GM19372 (cell line): Measurements from ENCODE around the gene FBXL15.

Source experiments
- ATAC-seq: cut with Tn5 transposase; IDR thresholded peaks from one replicate; pipeline ENCODE4 v1.9.1; 2021; ENCODE audit warnings: mild to moderate bottlenecking, low read depth, moderate library complexity; ENCODE audit not compliant: unreplicated experiment

Gene FBXL15

GRCh38 chr10:102397222-102398171 lies 23.1 kb upstream of the FBXL15 start:
- no peak for ATAC-seq

DNA sequence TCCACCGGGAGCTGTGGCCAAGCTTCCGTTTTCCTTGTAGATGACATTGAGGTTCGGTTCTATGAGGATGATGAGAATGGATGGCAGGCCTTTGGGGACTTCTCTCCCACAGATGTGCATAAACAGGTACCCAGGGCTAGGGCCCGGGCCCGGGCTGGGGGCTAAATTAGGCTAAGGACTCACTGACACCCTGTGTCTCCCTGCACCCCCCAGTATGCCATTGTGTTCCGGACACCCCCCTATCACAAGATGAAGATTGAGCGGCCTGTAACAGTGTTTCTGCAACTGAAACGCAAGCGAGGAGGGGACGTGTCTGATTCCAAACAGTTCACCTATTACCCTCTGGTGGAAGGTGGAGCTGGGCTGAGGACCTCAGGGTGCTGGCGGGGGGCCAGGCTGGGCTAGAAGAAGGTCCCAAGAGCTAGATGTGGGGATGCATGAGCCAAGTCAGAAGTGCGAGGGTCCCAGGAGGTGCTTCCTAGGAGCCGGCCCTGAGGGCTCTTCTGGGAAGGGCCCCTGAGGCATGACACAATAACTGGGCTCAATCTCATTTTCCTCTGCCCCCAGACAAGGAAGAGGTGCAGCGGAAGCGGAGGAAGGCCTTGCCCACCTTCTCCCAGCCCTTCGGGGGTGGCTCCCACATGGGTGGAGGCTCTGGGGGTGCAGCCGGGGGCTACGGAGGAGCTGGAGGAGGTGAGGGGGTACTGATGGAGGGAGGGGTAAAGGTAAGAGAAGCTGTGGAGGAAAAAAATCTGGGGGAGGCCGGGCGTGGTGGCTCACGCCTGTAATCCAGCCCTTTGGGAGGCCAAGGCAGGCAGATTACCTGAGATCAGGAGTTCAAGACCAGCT lies 22.2 kb upstream of the FBXL15 start:
- ATAC-seq = no peak

- peak; percentile 40 for ATAC-seq
These were observed 21.2 kb upstream of the FBXL15 start for GRCh38 chr10:102399217-102400021.

GRCh38 chr10:102400076-102400475 lies 20.6 kb upstream of the FBXL15 start:
- ATAC-seq = no peak

DNA sequence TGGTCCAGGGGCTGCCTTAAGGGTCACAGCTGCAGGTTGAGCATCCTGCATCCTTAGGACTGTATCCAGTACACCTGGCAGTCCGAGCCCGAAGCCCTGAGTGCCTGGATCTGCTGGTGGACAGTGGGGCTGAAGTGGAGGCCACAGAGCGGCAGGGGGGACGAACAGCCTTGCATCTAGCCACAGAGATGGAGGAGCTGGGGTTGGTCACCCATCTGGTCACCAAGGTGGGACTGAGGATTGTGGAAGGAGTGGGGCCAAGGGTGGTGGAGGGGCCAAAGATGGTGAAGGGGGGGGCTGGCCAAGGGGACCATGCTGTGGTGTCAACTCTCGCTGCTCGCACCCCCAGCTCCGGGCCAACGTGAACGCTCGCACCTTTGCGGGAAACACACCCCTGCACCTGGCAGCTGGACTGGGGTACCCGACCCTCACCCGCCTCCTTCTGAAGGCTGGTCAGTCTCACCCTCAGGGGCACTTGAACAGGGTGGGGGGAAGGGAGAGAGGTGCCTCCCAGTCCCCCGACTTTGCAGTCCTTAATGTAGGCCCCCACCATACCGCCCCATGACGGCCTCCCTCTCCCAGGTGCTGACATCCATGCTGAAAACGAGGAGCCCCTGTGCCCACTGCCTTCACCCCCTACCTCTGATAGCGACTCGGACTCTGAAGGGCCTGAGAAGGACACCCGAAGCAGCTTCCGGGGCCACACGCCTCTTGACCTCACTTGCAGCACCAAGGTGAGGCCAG lies 19.9 kb upstream of the FBXL15 start:
- ATAC-seq = no peak

- no peak for ATAC-seq
These were observed 19.3 kb upstream of the FBXL15 start for GRCh38 chr10:102401342-102401654.

DNA sequence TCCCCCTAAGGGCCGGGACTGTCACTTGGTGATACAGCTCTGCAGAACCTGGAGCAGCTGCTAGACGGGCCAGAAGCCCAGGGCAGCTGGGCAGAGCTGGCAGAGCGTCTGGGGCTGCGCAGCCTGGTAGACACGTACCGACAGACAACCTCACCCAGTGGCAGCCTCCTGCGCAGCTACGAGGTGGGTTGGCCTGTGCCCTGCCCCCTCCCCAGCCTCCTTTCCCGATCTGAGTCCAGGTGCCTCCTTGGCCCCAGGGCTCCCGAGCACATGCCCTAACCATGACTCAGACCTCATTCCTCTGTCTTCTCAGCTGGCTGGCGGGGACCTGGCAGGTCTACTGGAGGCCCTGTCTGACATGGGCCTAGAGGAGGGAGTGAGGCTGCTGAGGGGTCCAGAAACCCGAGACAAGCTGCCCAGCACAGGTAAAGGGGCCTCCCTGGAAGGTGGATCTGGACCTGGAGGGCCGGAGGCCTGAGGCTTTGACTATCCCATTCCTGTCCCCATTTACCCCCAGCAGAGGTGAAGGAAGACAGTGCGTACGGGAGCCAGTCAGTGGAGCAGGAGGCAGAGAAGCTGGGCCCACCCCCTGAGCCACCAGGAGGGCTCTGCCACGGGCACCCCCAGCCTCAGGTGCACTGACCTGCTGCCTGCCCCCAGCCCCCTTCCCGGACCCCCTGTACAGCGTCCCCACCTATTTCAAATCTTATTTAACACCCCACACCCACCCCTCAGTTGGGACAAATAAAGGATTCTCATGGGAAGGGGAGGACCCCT lies 18.7 kb upstream of the FBXL15 start:
- ATAC-seq = no peak

DNA sequence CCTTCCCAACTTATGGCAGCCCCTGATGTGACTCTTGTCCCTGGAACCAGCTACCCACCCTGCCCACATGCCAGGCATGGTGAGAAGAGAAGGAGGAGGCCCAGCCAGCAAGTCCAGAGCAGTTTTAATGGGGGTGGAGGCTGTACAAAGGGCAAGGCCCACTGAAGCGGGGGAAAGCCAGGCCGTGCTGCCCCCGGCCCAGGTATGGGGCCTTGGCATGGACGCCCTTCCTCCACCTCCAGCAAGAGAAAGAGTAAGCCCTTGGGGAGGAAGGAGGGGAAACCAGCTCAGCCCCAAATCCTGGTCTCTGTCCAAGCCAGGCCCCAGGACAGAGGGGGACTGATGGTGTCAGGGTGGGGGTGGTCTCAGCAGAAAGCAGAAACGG lies 18.1 kb upstream of the FBXL15 start:
- no peak for ATAC-seq

DNA sequence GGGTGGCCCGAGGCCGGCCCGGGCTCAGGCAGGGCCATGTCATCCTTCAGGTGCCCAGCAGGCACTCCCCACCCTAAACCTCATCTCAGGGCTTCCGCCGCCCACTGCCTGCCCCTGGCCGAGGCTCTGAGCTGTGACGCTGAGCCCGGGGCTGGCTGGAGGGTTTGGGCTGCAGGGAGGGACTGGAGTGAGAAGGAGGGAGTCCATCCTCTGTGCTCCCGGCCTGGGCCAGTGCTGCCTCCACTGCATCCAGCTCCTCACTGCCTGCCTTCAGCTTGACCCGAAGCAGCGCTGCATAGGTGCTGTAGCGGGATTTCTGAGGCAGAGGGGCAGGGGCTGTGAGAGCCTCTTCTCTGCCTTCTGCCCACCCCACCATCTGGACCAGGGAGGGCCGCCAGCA lies 17.5 kb upstream of the FBXL15 start:
- no peak for ATAC-seq

DNA sequence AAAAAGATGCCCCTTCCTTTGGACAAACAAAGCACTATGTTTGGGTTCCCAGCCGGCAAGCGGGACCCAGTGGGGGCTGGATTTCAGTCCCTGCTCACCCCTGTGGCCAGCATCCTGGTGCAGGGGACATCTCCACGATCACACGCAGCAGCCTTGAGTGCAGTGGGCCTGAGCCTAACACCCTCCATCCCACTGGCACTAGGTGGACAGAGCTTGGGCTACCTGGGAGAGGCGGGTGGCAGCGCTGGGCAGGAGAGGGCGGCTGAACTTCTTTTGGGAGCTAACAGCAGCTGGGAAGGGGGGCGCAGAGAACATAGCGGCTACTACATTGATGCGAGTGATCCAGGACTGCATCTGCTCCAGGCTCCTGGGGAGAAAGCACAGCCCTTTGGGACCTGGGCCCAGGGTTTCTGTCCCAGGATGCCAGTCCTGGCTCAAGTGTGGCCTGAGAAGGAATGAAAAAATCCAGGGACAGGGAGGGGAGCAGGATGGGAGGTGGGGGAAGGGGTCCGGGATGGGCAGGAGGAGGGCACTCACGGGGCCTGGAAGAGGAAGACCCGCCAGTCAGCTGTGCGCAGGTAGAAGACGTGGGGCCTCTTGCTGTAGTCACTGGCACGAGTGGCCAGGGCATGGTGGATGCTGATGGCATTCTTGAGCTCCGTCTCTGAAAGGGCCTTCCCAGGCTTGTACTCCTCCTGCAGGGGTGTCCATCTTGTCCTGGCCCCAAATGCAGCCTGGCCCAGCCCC lies 16.1 kb upstream of the FBXL15 start:
- ATAC-seq = no peak

GRCh38 chr10:102405108-102405571 lies 15.5 kb upstream of the FBXL15 start:
- ATAC-seq = no peak

DNA sequence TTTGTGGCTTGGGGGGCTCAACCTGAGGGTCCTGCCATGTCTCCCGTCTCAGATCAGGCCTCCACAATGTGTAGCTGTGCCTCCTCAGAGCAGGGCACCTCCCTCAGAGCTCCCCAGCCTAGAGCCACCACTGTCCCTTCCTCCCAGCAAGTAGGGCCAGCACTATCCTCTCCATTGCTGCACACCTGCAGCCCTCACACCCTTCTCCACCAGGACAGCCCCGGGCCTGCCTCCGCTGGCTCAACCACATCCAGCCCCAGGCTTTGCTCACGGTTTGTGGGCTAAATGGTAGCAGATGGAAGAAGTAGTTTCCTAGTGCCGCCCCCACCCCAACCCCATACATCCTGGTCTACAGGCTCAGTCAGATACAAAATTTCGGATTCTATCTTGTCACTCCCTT lies 15.0 kb upstream of the FBXL15 start:
- ATAC-seq = no peak

GRCh38 chr10:102406815-102407214 lies 13.8 kb upstream of the FBXL15 start:
- ATAC-seq = no peak

GRCh38 chr10:102407425-102408130 lies 13.1 kb upstream of the FBXL15 start:
- no peak for ATAC-seq

DNA sequence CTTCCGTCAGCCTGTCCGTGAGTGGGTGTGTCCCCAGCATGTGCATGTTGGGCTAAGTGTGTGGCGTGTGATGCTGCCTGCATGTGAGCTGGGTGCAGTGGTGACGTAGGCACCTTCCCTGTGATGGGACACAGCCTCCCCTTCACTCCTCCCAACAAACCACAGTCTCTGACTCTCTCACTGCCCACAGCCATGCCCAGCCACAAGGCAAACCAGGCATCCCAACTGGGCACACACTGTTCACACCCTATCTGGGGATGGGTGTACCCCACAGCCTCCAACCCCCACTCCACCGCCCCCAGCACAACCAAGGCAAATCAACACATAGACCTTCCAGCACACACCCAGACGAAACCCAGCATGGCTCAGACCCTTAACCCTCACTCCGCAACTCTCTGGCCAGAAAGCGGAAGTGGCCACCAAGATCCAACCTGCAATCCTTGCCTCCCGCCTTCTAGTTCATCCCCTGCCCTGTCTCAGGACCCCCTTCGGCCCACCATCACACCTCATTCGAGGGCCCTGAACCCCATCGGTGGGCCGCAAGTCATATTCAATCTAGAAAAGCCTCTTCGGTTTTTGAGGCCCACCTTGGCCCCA lies 12.4 kb upstream of the FBXL15 start:
- ATAC-seq = no peak

GRCh38 chr10:102408728-102409603 lies 11.7 kb upstream of the FBXL15 start:
- ATAC-seq = no peak
